ENCODE measurements around the gene CDKN1B. TPM values are rescaled to one million over a fixed set of nuclear protein-coding genes. Genes with fewer than 3 reads are reported as not detected.

Gene CDKN1B
- total RNA-seq, 3 donors from 2014 or later: 46.7 to 71.1 (median 53.0) TPM

- intact Hi-C loops (cut with DNase I, micrococcal nuclease): loop anchor here in 1 of 2 donors (10.0 kb wide), 1 partner anchor 327 kb away; no protein-coding TSS in a partner anchor
- H3K4me1 ChIP-seq (ENCODE audit: low read depth): peaks cover 11% of the 10 kb centered on the region
- H3K36me3 ChIP-seq (ENCODE audit: low read depth): no peaks in the 10 kb centered on the region
- TF ChIP-seq CTCF (IDR thresholded peaks at IDR 0.05): no peak
- ATAC-seq (no peak), DNase-seq (no peak)
- no peaks in the 10 kb centered on the region for H3K9me3 ChIP-seq
- no peak overlapping the region for H3K4me3 ChIP-seq
These were observed 15.7 kb upstream of the CDKN1B start for GRCh38 chr12:12701457-12701856.

- TF ChIP-seq CTCF (IDR thresholded peaks at IDR 0.05): peak; percentile 45
- ATAC-seq (peak; percentile 91), DNase-seq (peak in 1 of 3 donors; percentile 73)
- intact Hi-C loops (cut with DNase I, micrococcal nuclease): loop anchor here in 1 of 2 donors (10.0 kb wide), 1 partner anchor 330 kb away; no protein-coding TSS in a partner anchor
- no peaks in the 10 kb centered on the region for H3K36me3 ChIP-seq (ENCODE audit: low read depth)
- H3K4me3 ChIP-seq: no peak overlapping the region
- H3K9me3 ChIP-seq: no peaks in the 10 kb centered on the region
- H3K4me1 ChIP-seq (ENCODE audit: low read depth): peaks cover 11% of the 10 kb centered on the region
These were observed 12.5 kb upstream of the CDKN1B start for GRCh38 chr12:12704593-12705230.

DNA sequence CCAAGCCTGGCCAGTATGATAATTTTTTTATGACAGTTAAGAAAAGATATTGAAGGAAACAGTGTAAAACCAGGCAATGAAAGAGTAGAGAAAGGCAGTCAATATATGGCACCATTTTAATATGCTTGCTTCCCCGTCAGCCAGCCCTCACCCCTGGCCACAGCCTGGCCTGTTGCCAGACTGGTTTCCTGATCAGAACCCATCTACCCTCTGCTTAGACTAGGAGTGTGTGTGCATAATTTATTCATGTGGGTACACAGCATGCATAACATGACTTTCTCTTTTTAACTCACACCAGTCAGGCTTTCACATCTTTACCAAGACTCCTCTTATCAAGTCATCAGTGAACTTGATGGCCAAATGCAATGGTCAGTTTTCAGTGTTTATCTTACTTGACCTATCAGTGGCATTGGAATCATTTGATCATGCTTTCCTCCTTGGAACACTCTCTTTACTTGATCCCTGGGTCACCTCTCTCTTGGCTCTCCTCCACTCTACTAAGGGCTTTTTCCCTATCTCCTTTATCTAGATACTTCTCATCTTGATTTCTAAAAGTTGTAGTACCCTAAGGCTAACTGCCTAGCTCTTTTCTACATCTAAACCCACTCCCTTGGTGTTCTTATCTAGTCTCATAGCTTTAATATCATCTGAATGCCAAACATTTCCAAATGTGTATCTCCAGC lies 11.2 kb upstream of the CDKN1B start:
- Histone ChIP-seq H3K9me3 (no peaks in the 10 kb centered on the region), H3K4me3 (no peak overlapping the region), H3K4me1 (ENCODE audit: low read depth) (peaks cover 11% of the 10 kb centered on the region), H3K36me3 (ENCODE audit: low read depth) (no peaks in the 10 kb centered on the region)
- ATAC-seq (peak; percentile 29), DNase-seq (peak; percentile 52 to 80 (median 62))
- intact Hi-C loops (cut with DNase I, micrococcal nuclease): loop anchor here in 1 of 2 donors (10.0 kb wide), 1 partner anchor 331 kb away; no protein-coding TSS in a partner anchor
- TF ChIP-seq CTCF (IDR thresholded peaks at IDR 0.05): no peak

DNA sequence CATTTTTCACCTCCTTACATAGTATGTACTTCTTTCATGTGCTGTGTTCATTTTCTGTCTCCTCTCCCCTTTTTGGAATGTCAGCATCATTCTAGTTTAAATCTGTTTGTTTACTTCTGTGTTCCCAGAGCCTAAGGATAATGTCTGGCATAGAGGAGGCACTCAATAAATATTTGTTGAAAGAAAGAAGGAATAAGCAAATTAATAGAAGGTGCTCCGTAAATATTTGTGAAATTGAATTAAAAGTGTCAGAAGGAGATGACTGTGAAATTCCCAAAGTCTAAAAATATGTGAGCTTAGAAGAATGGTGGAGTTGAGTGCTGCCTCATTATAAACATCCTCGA lies 3.3 kb upstream of the CDKN1B start:
- H3K4me1 ChIP-seq (ENCODE audit: low read depth): peaks cover 23% of the 10 kb centered on the region
- no peaks in the 10 kb centered on the region for H3K9me3 ChIP-seq
- H3K4me3 ChIP-seq: no peak overlapping the region
- no peaks in the 10 kb centered on the region for H3K36me3 ChIP-seq (ENCODE audit: low read depth)
- DNase-seq (no peak), ATAC-seq (no peak)
- intact Hi-C loops (cut with DNase I, micrococcal nuclease): no loop called here
- no peak for TF ChIP-seq CTCF (IDR thresholded peaks at IDR 0.05)

GRCh38 chr12:12714276-12715021 lies 2.7 kb upstream of the CDKN1B start:
- TF ChIP-seq CTCF (IDR thresholded peaks at IDR 0.05): no peak
- intact Hi-C loops (cut with DNase I, micrococcal nuclease): no loop called here
- Histone ChIP-seq H3K36me3 (ENCODE audit: low read depth) (no peaks in the 10 kb centered on the region), H3K4me3 (peak overlapping the region; percentile 12), H3K9me3 (no peaks in the 10 kb centered on the region), H3K4me1 (ENCODE audit: low read depth) (peaks cover 24% of the 10 kb centered on the region)
- peak; percentile 29 for ATAC-seq
- peak; percentile 75 to 84 (median 75) for DNase-seq
